HepG2 (cell line): ENCODE measurements around the gene TFAP2E. TPM values are rescaled to one million over a fixed set of nuclear protein-coding genes. Genes with fewer than 3 reads are reported as not detected.
A peak's percentile ranks its signal among the peaks of the same experiment; 100 is the strongest.

Experiments used
- ARID2 ChIP-seq: sonication (generic); formaldehyde crosslinking; IDR thresholded peaks from 2 replicates; pipeline ENCODE4 v1.8.1; 2022; ENCODE audit warnings: mild to moderate bottlenecking, missing genetic modification reagents, borderline replicate concordance
- DMAP1 ChIP-seq: IDR thresholded peaks from 2 replicates; pipeline ENCODE4 v1.6.1; 2016
- DZIP1 ChIP-seq: sonication (generic); formaldehyde crosslinking; IDR thresholded peaks from 2 replicates; pipeline ENCODE4 v1.5.0; 2020; ENCODE audit warnings: mild to moderate bottlenecking, missing genetic modification reagents
- EED ChIP-seq: sonication (generic); formaldehyde crosslinking; IDR thresholded peaks from 2 replicates; pipeline ENCODE4 v1.5.0; 2020; ENCODE audit warnings: mild to moderate bottlenecking, missing genetic modification reagents
- FOXJ3 ChIP-seq: sonication (generic); formaldehyde crosslinking; IDR thresholded peaks from 2 replicates; pipeline ENCODE4 v1.4.0; 2020; ENCODE audit warnings: missing genetic modification reagents, mild to moderate bottlenecking, borderline replicate concordance
- FOXP4 ChIP-seq: sonication (generic); formaldehyde crosslinking; IDR thresholded peaks from 2 replicates; pipeline ENCODE4 v1.4.0; 2020; ENCODE audit warnings: missing genetic modification reagents
- GLMP ChIP-seq: sonication (generic); formaldehyde crosslinking; IDR thresholded peaks from 2 replicates; pipeline ENCODE4 v1.9.0; 2021; ENCODE audit warnings: missing genetic modification reagents, mild to moderate bottlenecking, borderline replicate concordance
- KDM3A ChIP-seq: IDR thresholded peaks from 2 replicates; pipeline ENCODE4 v1.6.1; 2018; ENCODE audit warnings: low read depth, missing compliant biosample characterization
- KDM5A ChIP-seq: fragments of 200-600 bp; sonication (generic); IDR thresholded peaks from 2 replicates; pipeline ENCODE4 v1.7.0; 2018; ENCODE audit warnings: antibody characterized with exemption, mild to moderate bottlenecking, low read length, borderline replicate concordance
- SAP130 ChIP-seq: IDR thresholded peaks from 2 replicates; pipeline ENCODE4 v1.6.1; 2016; ENCODE audit warnings: low read depth
- SMARCC2 ChIP-seq: fragments of 450-650 bp; IDR thresholded peaks from 2 replicates; pipeline ENCODE4 v1.6.1; 2017; ENCODE audit warnings: antibody characterized with exemption, mild to moderate bottlenecking
- SRSF9 ChIP-seq: fragments of 200-400 bp; formaldehyde crosslinking; IDR thresholded peaks from 2 replicates; pipeline ENCODE4 v1.6.1; 2018; ENCODE audit warnings: borderline replicate concordance, mild to moderate bottlenecking, low read depth, low read length; ENCODE audit not compliant: insufficient read depth, poor library complexity, severe bottlenecking
- TFDP1 ChIP-seq: IDR thresholded peaks from 2 replicates; pipeline ENCODE4 v1.6.1; 2016; ENCODE audit warnings: missing compliant biosample characterization, missing genetic modification reagents, borderline replicate concordance
- TGIF2 ChIP-seq: IDR thresholded peaks from 2 replicates; pipeline ENCODE4 v1.6.1; 2016; ENCODE audit warnings: control low read depth, missing compliant biosample characterization
- THRA ChIP-seq: sonication (generic); formaldehyde crosslinking; IDR thresholded peaks from 2 replicates; pipeline ENCODE4 v1.4.0; 2020; ENCODE audit warnings: missing genetic modification reagents, borderline replicate concordance
- ZMYM2 ChIP-seq: sonication (generic); formaldehyde crosslinking; IDR thresholded peaks from 2 replicates; pipeline ENCODE4 v1.8.0; 2022; ENCODE audit warnings: mild to moderate bottlenecking, missing genetic modification reagents
- ZNF263 ChIP-seq: sonication (generic); formaldehyde crosslinking; IDR thresholded peaks from 2 replicates; pipeline ENCODE4 v1.4.0; 2020; ENCODE audit warnings: missing genetic modification reagents
- ZNF496 ChIP-seq: sonication (generic); formaldehyde crosslinking; IDR thresholded peaks from 2 replicates; pipeline ENCODE4 v1.8.1; 2023; ENCODE audit warnings: mild to moderate bottlenecking, moderate library complexity, missing genetic modification reagents; ENCODE audit not compliant: insufficient replicate concordance
- ZNF749 ChIP-seq: sonication (generic); formaldehyde crosslinking; IDR thresholded peaks from 2 replicates; pipeline ENCODE4 v1.8.0; 2022; ENCODE audit warnings: mild to moderate bottlenecking, missing genetic modification reagents, moderate library complexity, borderline replicate concordance
- polyA plus RNA-seq, 8 experiments: library from polyadenylated mRNA; depleted of rRNA in 3 of 8; stranded (reverse) in 7 of 8; unstranded in 1 of 8; fragments of >200 nt; fragmentation: Illumina TruSeq in 4 of 8; extraction: Trizol in 4 of 8; gene quantifications; 2 replicates each; pipeline versions ENCODE4 v1.2.1 to v1.2.3, GENCODE V29; 2011 to 2016; ENCODE audit warnings: low read depth in 4 of 8, missing spikeins in 1 of 8, mixed read lengths in 1 of 8; ENCODE audit not compliant: insufficient read depth in 1 of 8
- total RNA-seq, 5 experiments: library from RNA; depleted of rRNA; stranded (reverse); fragments of >200 nt; fragmentation: Illumina TruSeq; extraction: Trizol; gene quantifications; 2 replicates each; pipeline ENCODE4 v1.2.3, GENCODE V29; 2016; ENCODE audit warnings: low read depth in 1 of 5

The TFAP2E gene
- total and polyA plus RNA-seq, 2 of the 13 experiments (the other 11 are each of a cell fraction or from before 2014, with no cell fraction given): 0.31 to 0.41 TPM

GRCh38 chr1:35557611-35558373 lies 15.3 kb upstream of the TFAP2E start, which contains the start of gene NCDN (continued):
- no peak; the same call in 1 of the 2 replicates for TF ChIP-seq THRA (CRISPR knock-in tag)
- TF ChIP-seq SAP130 (CRISPR knock-in tag): peak; percentile 33; the same call in 1 of the 2 replicates
- no peak for TF ChIP-seq ZNF496 (CRISPR knock-in tag)
- peak; percentile 33; the same call in 1 of the 2 replicates for TF ChIP-seq TGIF2
- TF ChIP-seq SMARCC2: no peak
- TF ChIP-seq ZMYM2 (CRISPR knock-in tag): no peak
- TF ChIP-seq KDM3A (CRISPR knock-in tag): peak; percentile 12; the same call in 1 of the 2 replicates
- peak; percentile 12; the same call in 1 of the 2 replicates for TF ChIP-seq ZNF263 (CRISPR knock-in tag)
- no peak for TF ChIP-seq DZIP1 (CRISPR knock-in tag)
- TF ChIP-seq KDM5A: no peak
- TF ChIP-seq GLMP (CRISPR knock-in tag): no peak
- no peak for TF ChIP-seq ARID2 (CRISPR knock-in tag)
- peak; percentile 34 for TF ChIP-seq DMAP1
- TF ChIP-seq TFDP1 (CRISPR knock-in tag): no peak
- peak; percentile 82; the same call in 1 of the 2 replicates for TF ChIP-seq EED (CRISPR knock-in tag)
- TF ChIP-seq ZNF749 (CRISPR knock-in tag): 0 out of 2 replicates have a peak, but pooled peaks have one; percentile 59
- no peak for TF ChIP-seq FOXP4
- 0 out of 2 replicates have a peak, but pooled peaks have one; percentile 55 for TF ChIP-seq FOXJ3
- no peak for TF ChIP-seq SRSF9
